ENCODE results near the gene RAB3C.
"Not testable (repeated sequence)": the region's sequence is repeated elsewhere in the genome, so short reads cannot be mapped to it uniquely, and the experiment has no call there.

- TF ChIP-seq CTCF (IDR thresholded peaks at IDR 0.05); POLR2AphosphoS5 (IDR thresholded peaks at IDR 0.05; ENCODE audit: insufficient read depth in 1 of 2, low read depth in 1 of 2): not testable (repeated sequence)
These were observed 20.0 kb downstream of the RAB3C start for GRCh38 chr5:58602889-58603288.

Measured in vagina (tissue), 2 donors.